NCI-H226 (cell line): ENCODE data around the gene ACTN1.
"Not testable (repeated sequence)": the region's sequence is repeated elsewhere in the genome, so short reads cannot be mapped to it uniquely, and the experiment has no call there.

Experiments used
- DNase-seq: peaks from one replicate; pipeline ENCODE4 v3.0.0-alpha.2; 2015

Gene ACTN1

GRCh38 chr14:68882235-68882634, 96.9 kb downstream of the ACTN1 start:
- DNase-seq = no peak

- DNase-seq = no peak
Measured at GRCh38 chr14:68881396-68881795, 97.7 kb downstream of the ACTN1 start.

GRCh38 chr14:68880581-68881105, 98.5 kb downstream of the ACTN1 start:
- no peak for DNase-seq

GRCh38 chr14:68879841-68880575, 99.1 kb downstream of the ACTN1 start:
- no peak for DNase-seq

GRCh38 chr14:68879321-68879781, 99.8 kb downstream of the ACTN1 start:
- no peak for DNase-seq

GRCh38 chr14:68878908-68879307, 100.2 kb downstream of the ACTN1 start:
- DNase-seq = no peak

- no peak for DNase-seq
Measured at GRCh38 chr14:68877993-68878575, 101.0 kb downstream of the ACTN1 start.

GRCh38 chr14:68876976-68877375, 102.1 kb downstream of the ACTN1 start:
- DNase-seq = no peak

- peak; percentile 61 for DNase-seq
Measured at GRCh38 chr14:68874746-68875155, 104.4 kb downstream of the ACTN1 start.

GRCh38 chr14:68873376-68873775, 105.7 kb downstream of the ACTN1 start:
- peak; percentile 5 for DNase-seq

- DNase-seq = no peak
Measured at GRCh38 chr14:68871392-68871791, 107.7 kb downstream of the ACTN1 start.

GRCh38 chr14:68866991-68867533, 112.0 kb downstream of the ACTN1 start:
- no peak for DNase-seq

- DNase-seq = no peak
Measured at GRCh38 chr14:68865542-68865941, 113.6 kb downstream of the ACTN1 start.

GRCh38 chr14:68864361-68864750, 114.7 kb downstream of the ACTN1 start:
- DNase-seq = no peak

- no peak for DNase-seq
Measured at GRCh38 chr14:68863610-68864360, 115.3 kb downstream of the ACTN1 start.

GRCh38 chr14:68862954-68863594, 116.0 kb downstream of the ACTN1 start:
- DNase-seq = peak; percentile 74

- no peak for DNase-seq
Measured at GRCh38 chr14:68860771-68861170, 118.3 kb downstream of the ACTN1 start.

GRCh38 chr14:68857516-68858070, 121.5 kb downstream of the ACTN1 start:
- DNase-seq = no peak

GRCh38 chr14:68856572-68856971, 122.5 kb downstream of the ACTN1 start:
- DNase-seq = no peak

GRCh38 chr14:68854421-68854820, 124.7 kb downstream of the ACTN1 start:
- DNase-seq = no peak

- DNase-seq = no peak
Measured at GRCh38 chr14:68853749-68854148, 125.4 kb downstream of the ACTN1 start.

GRCh38 chr14:68852493-68852892, 126.6 kb downstream of the ACTN1 start:
- DNase-seq = not testable (repeated sequence)
